K562 (cell line): Measurements from ENCODE around the gene GRWD1. TPM values are rescaled to one million over a fixed set of nuclear protein-coding genes. Genes with fewer than 3 reads are reported as not detected.
A peak's percentile ranks its signal among the peaks of the same experiment; 100 is the strongest.

Source experiments
- ARID4B ChIP-seq: sonication (generic); formaldehyde crosslinking; IDR thresholded peaks from 2 replicates; pipeline ENCODE4 v1.8.0; 2022; ENCODE audit warnings: mild to moderate bottlenecking, missing genetic modification reagents
- FOXA3 ChIP-seq, 2 experiments: fragments of 450-650 bp in 1 of 2; sonication (generic) in 1 of 2; formaldehyde crosslinking; IDR thresholded peaks in 1 of 2; conservative IDR thresholded peaks in 1 of 2; 2 replicates each; pipeline versions ENCODE4 v1.4.0 to v1.8.0; 2020 to 2022; ENCODE audit warnings: mild to moderate bottlenecking in 2 of 2, missing genetic modification reagents in 1 of 2
- IRF2 ChIP-seq: sonication (generic); formaldehyde crosslinking; IDR thresholded peaks from 2 replicates; pipeline ENCODE4 v1.8.1; 2022; ENCODE audit warnings: mild to moderate bottlenecking, missing genetic modification reagents
- MAFK ChIP-seq: IDR thresholded peaks from 2 replicates; pipeline ENCODE4 v1.6.1; 2011; ENCODE audit warnings: low read length, improper control_type of control experiment
- MCM5 ChIP-seq: fragments of 450-650 bp; IDR thresholded peaks from 2 replicates; pipeline ENCODE4 v1.6.1; 2016; ENCODE audit warnings: low read depth
- PTBP1 ChIP-seq: fragments of 200-400 bp; formaldehyde crosslinking; IDR thresholded peaks from 2 replicates; pipeline ENCODE4 v1.6.1; 2017; ENCODE audit warnings: low read depth, low read length
- PTTG1 ChIP-seq: fragments of 450-650 bp; IDR thresholded peaks from 2 replicates; pipeline ENCODE4 v1.6.1; 2016; ENCODE audit warnings: low read depth, mild to moderate bottlenecking, missing genetic modification characterization, missing compliant biosample characterization
- SOX6 ChIP-seq: fragments of 450-650 bp; IDR thresholded peaks from 2 replicates; pipeline ENCODE4 v1.6.1; 2014; ENCODE audit warnings: mild to moderate bottlenecking
- polyA plus RNA-seq, 8 experiments: library from polyadenylated mRNA; depleted of rRNA in 4 of 8; stranded (reverse) in 5 of 8; unstranded in 3 of 8; fragments of >200 nt; fragmentation: Nextera tagmentation in 2 of 8; fragmentation: Illumina TruSeq in 1 of 8; extraction: Ambion mirVana in 2 of 8; extraction: Trizol in 1 of 8; gene quantifications; 2 replicates each; pipeline versions ENCODE4 v1.2.1 to v1.2.3, GENCODE V29; 2011 to 2014; ENCODE audit warnings: inconsistent platforms in 1 of 8, missing spikeins in 1 of 8
- total RNA-seq, 7 experiments: library from RNA; depleted of rRNA in 6 of 7; stranded (reverse); fragments of >200 nt in 6 of 7; fragmentation: Illumina TruSeq in 2 of 7; extraction: Trizol in 2 of 7; gene quantifications; 2 replicates each; pipeline versions ENCODE4 v1.2.1 to v1.2.3, GENCODE V29; 2011 to 2021; ENCODE audit warnings: low replicate concordance in 1 of 7
- TF ChIP-seq, protein P1 (sequence below), 2 experiments: fragments of 450-650 bp in 1 of 2; sonication (generic) in 1 of 2; formaldehyde crosslinking in 1 of 2; IDR thresholded peaks; 2 replicates each; pipeline versions ENCODE4 v1.7.1 to v1.9.0; 2016 to 2022; ENCODE audit warnings: inconsistent platforms in 1 of 2, mild to moderate bottlenecking in 1 of 2, missing genetic modification reagents in 1 of 2
- TF ChIP-seq, protein P2 (sequence below): fragments of 450-650 bp; IDR thresholded peaks from 2 replicates; pipeline ENCODE4 v1.7.0; 2016; ENCODE audit warnings: borderline replicate concordance

GRWD1 gene
- total and polyA plus RNA-seq, 9 of the 15 experiments (the other 6 are each of a cell fraction or from before 2014, with no cell fraction given): 1.5 to 87.2 (median 24.5) TPM

GRCh38 chr19:48445606-48446481, at the start of gene GRWD1 (continued):
- TF ChIP-seq, protein P1, sequence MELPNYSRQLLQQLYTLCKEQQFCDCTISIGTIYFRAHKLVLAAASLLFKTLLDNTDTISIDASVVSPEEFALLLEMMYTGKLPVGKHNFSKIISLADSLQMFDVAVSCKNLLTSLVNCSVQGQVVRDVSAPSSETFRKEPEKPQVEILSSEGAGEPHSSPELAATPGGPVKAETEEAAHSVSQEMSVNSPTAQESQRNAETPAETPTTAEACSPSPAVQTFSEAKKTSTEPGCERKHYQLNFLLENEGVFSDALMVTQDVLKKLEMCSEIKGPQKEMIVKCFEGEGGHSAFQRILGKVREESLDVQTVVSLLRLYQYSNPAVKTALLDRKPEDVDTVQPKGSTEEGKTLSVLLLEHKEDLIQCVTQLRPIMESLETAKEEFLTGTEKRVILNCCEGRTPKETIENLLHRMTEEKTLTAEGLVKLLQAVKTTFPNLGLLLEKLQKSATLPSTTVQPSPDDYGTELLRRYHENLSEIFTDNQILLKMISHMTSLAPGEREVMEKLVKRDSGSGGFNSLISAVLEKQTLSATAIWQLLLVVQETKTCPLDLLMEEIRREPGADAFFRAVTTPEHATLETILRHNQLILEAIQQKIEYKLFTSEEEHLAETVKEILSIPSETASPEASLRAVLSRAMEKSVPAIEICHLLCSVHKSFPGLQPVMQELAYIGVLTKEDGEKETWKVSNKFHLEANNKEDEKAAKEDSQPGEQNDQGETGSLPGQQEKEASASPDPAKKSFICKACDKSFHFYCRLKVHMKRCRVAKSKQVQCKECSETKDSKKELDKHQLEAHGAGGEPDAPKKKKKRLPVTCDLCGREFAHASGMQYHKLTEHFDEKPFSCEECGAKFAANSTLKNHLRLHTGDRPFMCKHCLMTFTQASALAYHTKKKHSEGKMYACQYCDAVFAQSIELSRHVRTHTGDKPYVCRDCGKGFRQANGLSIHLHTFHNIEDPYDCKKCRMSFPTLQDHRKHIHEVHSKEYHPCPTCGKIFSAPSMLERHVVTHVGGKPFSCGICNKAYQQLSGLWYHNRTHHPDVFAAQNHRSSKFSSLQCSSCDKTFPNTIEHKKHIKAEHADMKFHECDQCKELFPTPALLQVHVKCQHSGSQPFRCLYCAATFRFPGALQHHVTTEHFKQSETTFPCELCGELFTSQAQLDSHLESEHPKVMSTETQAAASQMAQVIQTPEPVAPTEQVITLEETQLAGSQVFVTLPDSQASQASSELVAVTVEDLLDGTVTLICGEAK (IDR thresholded peaks at IDR 0.05): peak; percentile 94
- TF ChIP-seq, protein P1 (CRISPR knock-in tag; IDR thresholded peaks at IDR 0.05): no peak
- 0 out of 4 replicates have a peak, but pooled peaks of 1 of the 2 experiments have one; percentile 17 for TF ChIP-seq FOXA3 (CRISPR knock-in tag; conservative IDR thresholded peaks at IDR 0.05 in 1 of 2, IDR thresholded peaks at IDR 0.05 in 1 of 2)
- TF ChIP-seq PTTG1 (tag): no peak
- TF ChIP-seq SOX6: no peak
- TF ChIP-seq IRF2 (CRISPR knock-in tag): no peak
- TF ChIP-seq MCM5: no peak
- peak; percentile 100 for TF ChIP-seq ARID4B
- TF ChIP-seq, protein P2, sequence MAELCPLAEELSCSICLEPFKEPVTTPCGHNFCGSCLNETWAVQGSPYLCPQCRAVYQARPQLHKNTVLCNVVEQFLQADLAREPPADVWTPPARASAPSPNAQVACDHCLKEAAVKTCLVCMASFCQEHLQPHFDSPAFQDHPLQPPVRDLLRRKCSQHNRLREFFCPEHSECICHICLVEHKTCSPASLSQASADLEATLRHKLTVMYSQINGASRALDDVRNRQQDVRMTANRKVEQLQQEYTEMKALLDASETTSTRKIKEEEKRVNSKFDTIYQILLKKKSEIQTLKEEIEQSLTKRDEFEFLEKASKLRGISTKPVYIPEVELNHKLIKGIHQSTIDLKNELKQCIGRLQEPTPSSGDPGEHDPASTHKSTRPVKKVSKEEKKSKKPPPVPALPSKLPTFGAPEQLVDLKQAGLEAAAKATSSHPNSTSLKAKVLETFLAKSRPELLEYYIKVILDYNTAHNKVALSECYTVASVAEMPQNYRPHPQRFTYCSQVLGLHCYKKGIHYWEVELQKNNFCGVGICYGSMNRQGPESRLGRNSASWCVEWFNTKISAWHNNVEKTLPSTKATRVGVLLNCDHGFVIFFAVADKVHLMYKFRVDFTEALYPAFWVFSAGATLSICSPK: peak; percentile 41; the same call in 1 of the 2 replicates
- 0 out of 2 replicates have a peak, but pooled peaks have one; percentile 31 for TF ChIP-seq PTBP1
- TF ChIP-seq MAFK: no peak
